Measurements from ENCODE around the gene VPS9D1.
"Not testable (repeated sequence)": the region's sequence is repeated elsewhere in the genome, so short reads cannot be mapped to it uniquely, and the experiment has no call there.

VPS9D1 gene

GRCh38 chr16:89709716-89710432 lies 10.8 kb downstream of the VPS9D1 start:
- DNase-seq (ENCODE audit: low read depth) = no peak

- no peak for DNase-seq (ENCODE audit: low read depth)
These were observed 11.5 kb downstream of the VPS9D1 start for GRCh38 chr16:89709166-89709565.

- no peak for DNase-seq (ENCODE audit: low read depth)
These were observed 12.2 kb downstream of the VPS9D1 start for GRCh38 chr16:89708481-89708931.

- no peak for DNase-seq (ENCODE audit: low read depth)
These were observed 13.0 kb downstream of the VPS9D1 start for GRCh38 chr16:89707695-89708094.

DNA sequence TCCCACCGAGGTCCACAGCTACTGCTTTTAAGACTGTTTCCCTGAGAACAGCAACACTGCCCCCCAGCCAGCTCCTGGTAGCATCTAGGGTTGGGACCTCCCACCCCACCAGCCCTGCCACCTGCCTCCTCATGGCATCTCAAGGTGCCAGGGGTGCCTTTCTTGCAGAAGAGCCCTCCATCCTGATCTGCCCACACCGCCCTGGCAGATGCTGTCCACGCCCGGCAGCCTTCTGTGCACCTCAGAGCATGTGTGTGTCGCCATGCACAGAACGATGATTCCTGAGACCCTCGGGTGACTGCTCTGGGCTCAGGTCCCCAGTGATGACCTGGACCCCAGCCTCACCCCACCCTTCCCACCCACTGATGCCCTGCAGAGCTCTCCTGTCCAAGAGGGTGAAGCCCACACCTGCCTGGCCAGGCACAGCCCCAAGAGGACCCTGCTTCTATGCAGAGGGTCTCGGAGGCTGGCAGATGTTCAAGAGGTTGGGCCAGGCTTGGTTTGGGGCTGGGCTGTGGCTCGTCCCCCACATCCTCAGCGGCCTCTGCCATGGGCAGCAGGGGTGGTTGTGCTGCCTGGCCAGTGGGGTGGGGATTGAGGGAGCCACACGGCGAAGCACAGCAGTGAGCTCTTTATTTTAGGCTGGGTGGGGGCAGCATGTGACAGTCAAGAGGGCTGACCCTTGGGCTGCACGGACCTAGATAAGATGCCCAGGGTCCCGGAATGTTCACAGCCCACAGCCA lies 14.0 kb downstream of the VPS9D1 start:
- DNase-seq (ENCODE audit: low read depth) = no peak

DNA sequence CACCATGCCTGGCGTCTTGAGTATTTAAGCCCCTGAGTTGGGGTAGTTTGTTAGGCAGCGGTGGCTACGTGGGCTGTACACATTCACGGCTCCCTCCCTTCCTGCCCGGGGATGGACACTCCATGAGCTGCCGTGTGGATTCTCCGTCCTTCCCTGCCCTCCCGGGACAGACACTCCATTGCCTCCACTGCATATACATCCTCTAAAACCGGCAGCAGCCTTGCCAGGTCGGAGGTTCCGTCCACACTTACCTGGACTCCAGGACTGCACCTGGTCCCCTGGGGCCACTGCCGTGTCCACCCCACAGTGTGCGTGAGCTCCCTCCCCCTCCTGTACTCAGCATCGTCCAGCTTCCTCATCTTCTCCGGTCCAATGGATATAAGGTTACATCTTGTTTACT lies 15.7 kb downstream of the VPS9D1 start:
- DNase-seq (ENCODE audit: low read depth) = no peak

GRCh38 chr16:89704281-89704680 lies 16.4 kb downstream of the VPS9D1 start:
- DNase-seq (ENCODE audit: low read depth) = no peak

GRCh38 chr16:89701425-89702406 lies 19.0 kb downstream of the VPS9D1 start, which contains the start of gene SPATA2L:
TSS of gene SPATA2L (minus strand) at chr16:89701705. CDS start at chr16:89701232, 473 bp downstream.
- DNase-seq (ENCODE audit: low read depth) = peak; percentile 96

GRCh38 chr16:89700649-89701424 lies 19.9 kb downstream of the VPS9D1 start:
- no peak for DNase-seq (ENCODE audit: low read depth)

GRCh38 chr16:89700100-89700648 lies 20.5 kb downstream of the VPS9D1 start:
- peak; percentile 91 for DNase-seq (ENCODE audit: low read depth)

DNA sequence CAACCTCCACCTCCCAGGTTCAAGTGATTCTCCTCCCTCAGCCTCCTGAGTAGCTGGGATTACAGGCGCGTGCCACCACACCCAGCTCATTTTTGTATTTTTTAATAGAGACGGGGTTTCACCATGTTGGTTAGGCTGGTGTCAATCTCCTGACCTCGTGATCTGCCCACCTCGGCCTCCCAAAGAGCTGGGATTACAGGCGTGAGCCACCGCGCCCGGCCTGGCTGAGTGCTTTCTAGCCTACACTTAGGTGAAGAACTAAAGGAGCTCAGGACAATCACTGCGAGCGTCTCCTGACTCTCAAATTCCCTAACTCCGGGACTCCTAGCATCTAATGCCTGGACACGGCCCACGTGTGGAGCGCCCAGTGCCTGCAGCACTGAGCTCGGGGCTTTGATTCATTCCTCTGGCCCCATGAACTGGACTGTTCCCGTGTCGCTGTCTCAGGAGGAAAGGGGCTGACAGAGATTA lies 21.0 kb downstream of the VPS9D1 start:
- DNase-seq (ENCODE audit: low read depth) = not testable (repeated sequence)

DNA sequence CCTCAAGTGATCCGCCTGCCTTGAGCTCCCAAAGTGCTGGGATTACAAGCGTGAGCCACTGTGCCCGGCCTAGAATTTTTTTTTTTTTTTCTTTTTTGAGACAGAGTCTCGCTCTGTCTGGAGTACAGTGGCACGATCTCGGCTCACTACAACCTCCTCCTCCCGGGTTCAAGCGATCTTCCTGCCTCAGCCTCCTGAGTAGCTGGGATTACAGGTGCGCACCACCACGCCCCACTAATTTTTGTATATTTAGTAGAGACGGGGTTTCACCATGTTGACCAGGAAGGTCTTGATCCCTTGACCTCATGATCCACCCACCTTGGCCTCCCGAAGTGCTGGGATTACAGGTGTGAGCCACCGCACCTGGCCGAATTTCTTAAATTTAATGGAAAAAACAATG lies 22.0 kb downstream of the VPS9D1 start:
- not testable (repeated sequence) for DNase-seq (ENCODE audit: low read depth)

DNA sequence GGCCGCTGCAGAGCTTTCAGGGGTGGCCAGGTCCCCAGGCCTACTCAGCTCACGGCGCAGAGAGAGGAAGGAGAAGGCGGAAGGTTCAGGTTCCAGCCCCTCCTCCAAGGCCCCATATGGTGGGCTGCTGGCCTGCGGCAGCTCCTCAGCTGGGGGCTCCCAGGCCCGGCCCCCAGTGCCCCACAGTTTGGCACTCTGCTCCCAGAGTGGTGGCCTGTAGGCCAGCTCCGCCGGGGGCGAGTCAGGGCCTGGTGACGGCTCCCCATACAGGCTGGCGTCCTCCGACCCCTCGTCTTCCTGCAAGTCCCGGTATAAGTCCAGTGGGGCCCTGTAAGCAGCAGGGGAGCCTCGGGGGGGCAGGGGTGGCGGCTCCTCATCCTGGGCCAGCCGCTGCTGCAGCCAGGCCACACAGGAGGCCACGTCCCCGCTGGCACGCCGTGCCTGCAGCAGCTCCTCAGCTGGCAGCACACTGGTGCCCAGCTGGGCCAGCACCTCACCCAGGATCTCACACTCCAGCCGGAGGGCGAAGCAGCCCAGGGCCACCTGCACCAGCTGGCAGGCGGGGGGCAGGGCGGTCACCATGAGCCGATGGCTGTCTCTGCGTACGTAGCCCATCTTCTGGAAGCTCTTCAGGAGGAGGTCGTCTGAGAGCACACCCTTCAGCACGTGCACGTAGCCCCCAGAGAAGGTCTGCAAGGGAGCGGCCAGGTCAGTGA lies 22.9 kb downstream of the VPS9D1 start:
- no peak for DNase-seq (ENCODE audit: low read depth)

DNA sequence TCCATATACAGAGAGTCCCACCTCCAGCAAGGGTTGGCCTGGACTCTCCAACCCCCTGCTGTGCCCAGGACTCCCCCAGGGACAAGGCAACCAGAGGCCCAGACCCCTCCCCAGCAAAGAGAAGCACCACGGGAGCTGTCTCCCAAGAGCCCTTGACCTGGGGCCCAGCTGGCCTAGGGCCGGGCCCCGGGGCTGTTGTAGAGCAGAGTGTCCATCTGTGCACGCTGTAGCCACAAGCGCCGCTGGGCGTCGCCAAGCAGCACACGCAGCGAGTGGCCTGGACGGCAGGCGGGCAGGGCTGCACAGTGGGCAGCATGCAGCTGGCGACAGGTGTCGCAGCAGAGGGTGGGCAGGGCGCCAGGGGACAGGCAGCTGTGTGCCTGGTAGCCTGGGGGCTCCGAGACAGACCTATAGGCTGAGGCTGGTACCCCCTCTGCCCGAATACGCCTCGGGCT lies 23.5 kb downstream of the VPS9D1 start:
- no peak for DNase-seq (ENCODE audit: low read depth)

DNA sequence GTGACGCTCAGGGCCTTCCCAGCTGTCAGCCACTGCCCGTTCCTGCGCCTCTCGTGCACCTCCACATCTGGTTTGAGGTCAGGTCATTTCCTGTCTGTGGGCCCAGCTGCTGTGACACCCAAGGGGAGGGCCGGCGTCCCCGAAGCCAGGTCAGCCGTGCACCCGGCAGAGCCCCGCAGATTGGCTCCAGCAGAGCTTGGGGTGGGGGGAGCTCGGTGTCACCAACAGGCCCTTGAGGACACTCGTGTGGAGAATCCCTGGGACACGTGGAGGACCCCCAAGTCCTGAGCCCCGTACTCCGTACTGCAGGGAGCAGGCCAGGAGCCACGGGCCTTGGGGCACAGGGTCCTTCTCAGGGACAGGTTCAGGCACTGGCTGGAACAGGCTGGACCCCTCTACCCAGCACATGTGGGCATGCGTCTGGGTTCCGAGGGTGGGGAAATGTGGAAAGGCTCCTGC lies 24.0 kb downstream of the VPS9D1 start:
- DNase-seq (ENCODE audit: low read depth) = no peak

DNA sequence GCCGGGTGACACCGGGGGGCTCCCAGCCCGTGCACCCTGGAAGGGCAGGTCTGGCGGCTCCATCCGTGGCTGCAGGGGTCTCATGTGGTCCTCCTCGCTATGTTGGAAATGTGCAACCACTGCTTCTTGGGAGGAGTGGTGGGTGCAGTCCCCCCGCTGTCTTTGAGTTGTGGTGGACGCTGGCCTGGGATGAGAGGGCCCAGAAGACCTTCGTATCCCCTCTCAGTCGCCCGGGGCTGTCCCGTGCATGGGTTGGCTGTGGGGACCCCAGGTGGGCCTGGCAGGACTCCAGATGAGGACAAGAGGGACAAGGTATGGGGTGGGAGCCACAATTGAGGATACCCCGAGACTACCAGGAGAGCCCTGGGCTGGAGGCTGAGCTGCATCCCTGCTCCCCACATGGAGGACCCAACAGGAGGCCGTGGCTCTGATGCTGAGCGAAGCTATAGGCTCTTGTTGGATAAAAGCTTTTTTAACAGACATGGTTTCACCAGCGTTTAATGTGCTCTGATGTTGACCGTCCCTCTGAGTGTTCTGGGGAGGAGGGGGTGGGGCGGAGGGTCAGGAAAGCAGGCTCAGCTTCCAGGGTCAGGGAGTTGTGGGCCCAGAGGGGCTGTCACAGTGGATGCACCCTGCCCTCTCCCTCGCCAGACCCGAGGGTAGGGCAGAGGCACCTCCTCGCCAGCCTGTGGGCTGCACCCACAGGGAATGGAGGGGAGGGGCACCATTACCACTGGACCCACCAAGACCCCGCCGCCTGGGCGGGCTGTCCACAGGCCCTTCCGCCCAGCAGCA lies 24.6 kb downstream of the VPS9D1 start:
- DNase-seq (ENCODE audit: low read depth) = no peak

DNA sequence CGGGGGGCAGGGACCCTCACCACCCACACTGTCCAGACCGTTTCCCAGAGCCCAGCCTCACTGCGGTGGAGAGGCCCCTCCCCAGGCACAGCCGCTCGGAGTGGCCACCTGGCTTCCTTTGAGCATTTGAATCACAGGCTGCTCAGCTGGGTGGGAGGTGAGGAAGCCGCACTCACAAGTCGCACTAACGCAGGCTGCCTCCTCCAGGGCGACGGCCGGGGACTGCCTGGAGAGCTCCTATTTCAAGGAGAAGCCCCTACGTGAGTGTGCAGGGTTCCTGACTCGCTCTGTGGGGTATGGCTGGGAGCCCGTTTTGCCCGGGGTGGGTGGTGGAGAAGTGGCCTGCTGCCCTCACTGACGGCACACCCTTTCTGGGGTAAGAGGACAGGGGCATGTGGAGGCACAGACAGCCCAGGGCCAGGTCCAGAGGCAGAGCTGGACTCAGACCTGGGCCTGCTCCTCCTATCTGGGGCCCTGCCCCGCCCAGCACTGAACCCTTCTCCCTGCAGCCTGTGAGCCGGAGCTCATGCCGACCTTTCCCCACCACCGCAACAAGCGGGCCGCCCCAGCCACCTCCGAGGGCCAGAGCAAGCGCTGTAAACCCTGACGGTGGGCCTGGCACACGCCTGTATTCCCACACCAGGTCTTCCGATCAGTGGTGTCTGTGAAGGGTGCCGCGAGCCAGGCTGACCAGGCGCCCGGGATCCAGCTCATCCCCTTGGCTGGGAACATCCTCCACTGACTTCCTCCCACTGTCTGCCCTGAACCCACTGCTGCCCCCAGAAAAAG lies 25.4 kb downstream of the VPS9D1 start:
- DNase-seq (ENCODE audit: low read depth) = no peak

GRCh38 chr16:89694784-89695085 lies 26.0 kb downstream of the VPS9D1 start:
- DNase-seq (ENCODE audit: low read depth) = not testable (repeated sequence)
